HepG2 (cell line): ENCODE data around the gene ALG8. TPM values are rescaled to one million over a fixed set of nuclear protein-coding genes. Genes with fewer than 3 reads are reported as not detected.
A peak's percentile ranks its signal among the peaks of the same experiment; 100 is the strongest.

ENCODE experiments used
- ATAC-seq: fragments of 200-7000 bp; cut with Tn5 transposase; 3 replicates; pipeline ENCODE4 v1.9.1; 2020; ENCODE audit warnings: mild to moderate bottlenecking, moderate library complexity
- BruUV-seq: library from RNA; stranded (reverse); fragments of 400-500 nt; replicated peaks from 2 replicates; lab custom pipeline; 2021; lab: Mats Ljungman, UMichigan
- CTCF ChIA-PET: fragments of 300-600 bp; formaldehyde crosslinking; extraction: SDS; loops from one replicate; lab custom pipeline; 2021; ENCODE audit warnings: low total read pairs, inconsistent platforms, low intra/inter-chr PET ratio; lab: Yijun Ruan, JAX
- POLR2A ChIA-PET: fragments of 350-600 bp; sonication (Branson Sonifier 250); formaldehyde crosslinking; loops from one replicate; lab custom pipeline; 2020; ENCODE audit warnings: antibody characterized with exemption, inconsistent platforms; lab: Yijun Ruan, JAX
- DNase-seq: peaks from one replicate; pipeline ENCODE4 v3.0.0-alpha.2; 2015; ENCODE audit warnings: low spot score
- FAIRE-seq: peaks from 3 replicates; lab custom pipeline; 2011; peaks lifted over from hg19 to GRCh38; lab: Jason Lieb, UNC
- H2AFZ ChIP-seq: one replicate; pipeline ENCODE4 v1.6.1; 2011; ENCODE audit warnings: low read length, inconsistent platforms
- H3K27ac ChIP-seq: fragments of 300-600 bp; 3 replicates; pipeline ENCODE4 v1.8.0; 2011; ENCODE audit warnings: mixed run types, mild to moderate bottlenecking, mixed read lengths, low read length, inconsistent platforms; ENCODE audit not compliant: insufficient read depth; ENCODE audit errors: extremely low read length
- H3K27me3 ChIP-seq, 2 experiments: fragments of 200-600 bp in 1 of 2; 2 replicates in 1 of 2; 3 replicates in 1 of 2; pipeline versions ENCODE4 v1.6.0 to v1.8.0; 2011; ENCODE audit warnings: low read length in 2 of 2, mild to moderate bottlenecking in 2 of 2, moderate library complexity in 2 of 2, inconsistent platforms in 1 of 2; ENCODE audit not compliant: insufficient read depth in 2 of 2, control insufficient read depth in 1 of 2
- H3K36me3 ChIP-seq, 2 experiments: fragments of 200-600 bp in 1 of 2; replicated peaks in 1 of 2; 2 replicates in 1 of 2; 3 replicates in 1 of 2; pipeline versions ENCODE4 v1.5.1 to v1.8.0; 2011; ENCODE audit warnings: low read length in 2 of 2, inconsistent platforms in 1 of 2; ENCODE audit not compliant: insufficient read depth in 2 of 2, control insufficient read depth in 1 of 2
- H3K4me1 ChIP-seq: 2 replicates; pipeline ENCODE4 v1.5.1; 2012; ENCODE audit warnings: low read length, inconsistent platforms; ENCODE audit not compliant: insufficient read depth
- H3K4me2 ChIP-seq: 2 replicates; pipeline ENCODE4 v1.6.0; 2011; ENCODE audit warnings: low read depth, low read length, inconsistent platforms
- H3K4me3 ChIP-seq, 3 experiments: fragments of 200-600 bp in 1 of 3; sonication (generic), shearing (Covaris generic) in 1 of 3; replicated peaks in 1 of 3; 2 replicates each; pipeline ENCODE4 v1.5.1; 2011 to 2016; ENCODE audit warnings: low read length in 3 of 3, inconsistent platforms in 2 of 3, low read depth in 2 of 3, mild to moderate bottlenecking in 2 of 3, control low read depth in 1 of 3, mixed read lengths in 1 of 3; ENCODE audit not compliant: insufficient read depth in 1 of 3
- H3K79me2 ChIP-seq: one replicate; pipeline ENCODE4 v1.6.1; 2011; ENCODE audit warnings: low read length, inconsistent platforms; ENCODE audit not compliant: insufficient read depth
- H3K9ac ChIP-seq: 2 replicates; pipeline ENCODE4 v1.6.0; 2011; ENCODE audit warnings: mild to moderate bottlenecking, low read depth, low read length, inconsistent platforms; ENCODE audit not compliant: insufficient read depth
- H3K9me3 ChIP-seq: 2 replicates; pipeline ENCODE4 v1.5.1; 2012; ENCODE audit warnings: mild to moderate bottlenecking, low read length
- H4K20me1 ChIP-seq: 2 replicates; pipeline ENCODE4 v1.6.0; 2011; ENCODE audit warnings: inconsistent platforms, mild to moderate bottlenecking, low read length, moderate library complexity; ENCODE audit not compliant: insufficient read depth
- FIP1L1 ChIP-seq: fragments of 200-400 bp; formaldehyde crosslinking; IDR thresholded peaks from 2 replicates; pipeline ENCODE4 v1.6.1; 2018; ENCODE audit warnings: low read depth, mild to moderate bottlenecking, low read length, moderate library complexity, borderline replicate concordance; ENCODE audit not compliant: insufficient read depth
- FOXO4 ChIP-seq: sonication (generic); formaldehyde crosslinking; conservative IDR thresholded peaks from 2 replicates; pipeline ENCODE4 v1.8.1; 2023; ENCODE audit warnings: missing genetic modification reagents
- KAT8 ChIP-seq: IDR thresholded peaks from 2 replicates; pipeline ENCODE4 v1.6.1; 2016; ENCODE audit warnings: missing genetic modification reagents, missing compliant biosample characterization
- MAFF ChIP-seq: IDR thresholded peaks from 2 replicates; pipeline ENCODE4 v1.6.1; 2011; ENCODE audit warnings: low read depth, low read length, improper control_type of control experiment
- MAFK ChIP-seq, 2 experiments: IDR thresholded peaks in 1 of 2; conservative IDR thresholded peaks in 1 of 2; 2 replicates each; pipeline ENCODE4 v1.6.1; 2011; ENCODE audit warnings: improper control_type of control experiment in 2 of 2, low read length in 2 of 2
- MXD3 ChIP-seq: IDR thresholded peaks from 2 replicates; pipeline ENCODE4 v1.6.1; 2016; ENCODE audit warnings: mild to moderate bottlenecking, missing biosample characterization, missing genetic modification reagents
- NCOA5 ChIP-seq: sonication (generic); formaldehyde crosslinking; IDR thresholded peaks from 2 replicates; pipeline ENCODE4 v1.4.0; 2020; ENCODE audit warnings: missing genetic modification reagents
- NFE2L2 ChIP-seq: fragments of 150-350 bp; IDR thresholded peaks from 2 replicates; pipeline ENCODE4 v1.6.1; 2014; ENCODE audit warnings: low read length
- RARA ChIP-seq: IDR thresholded peaks from 2 replicates; pipeline ENCODE4 v1.6.1; 2016; ENCODE audit warnings: missing genetic modification reagents, missing compliant biosample characterization
- SKI ChIP-seq: fragments of 450-650 bp; IDR thresholded peaks from one replicate; pipeline ENCODE4 v1.6.1; 2018; ENCODE audit warnings: mild to moderate bottlenecking; ENCODE audit not compliant: partially characterized antibody
- ZBTB46 ChIP-seq: sonication (generic); formaldehyde crosslinking; IDR thresholded peaks from 2 replicates; pipeline ENCODE4 v1.4.0; 2020; ENCODE audit warnings: mild to moderate bottlenecking, missing genetic modification reagents, borderline replicate concordance
- ZFYVE20 ChIP-seq: sonication (generic); formaldehyde crosslinking; IDR thresholded peaks from 2 replicates; pipeline ENCODE4 v1.8.0; 2023; ENCODE audit warnings: low read depth, mild to moderate bottlenecking, moderate library complexity, missing genetic modification reagents, borderline replicate concordance
- ZNF770 ChIP-seq: sonication (generic); formaldehyde crosslinking; IDR thresholded peaks from 2 replicates; pipeline ENCODE4 v1.5.0; 2020; ENCODE audit warnings: mild to moderate bottlenecking, missing genetic modification reagents
- WGBS: methylation state at CpG from one replicate; pipeline ENCODE4 v1.1.6; 2017; ENCODE audit warnings: low lambda C conversion rate; 5-methylcytosine and 5-hydroxymethylcytosine counted together
- in situ Hi-C: cut with HindIII; loops from 2 replicates; pipeline ENCODE4 v1.10.0; 2017; ENCODE audit warnings: low pct_unique_long_range_greater_than_20kb; ENCODE audit not compliant: extremely low pct_ligation_motif_present
- intact Hi-C: fragments of 100-400 bp; cut with micrococcal nuclease; formaldehyde crosslinking; loops from one replicate; pipeline ENCODE4 v1.10.0; 2022; ENCODE audit not compliant: unreplicated experiment
- polyA plus RNA-seq, 8 experiments: library from polyadenylated mRNA; depleted of rRNA in 3 of 8; stranded (reverse) in 7 of 8; unstranded in 1 of 8; fragments of >200 nt; fragmentation: Illumina TruSeq in 4 of 8; extraction: Trizol in 4 of 8; gene quantifications; 2 replicates each; pipeline versions ENCODE4 v1.2.1 to v1.2.3, GENCODE V29; 2011 to 2016; ENCODE audit warnings: low read depth in 4 of 8, missing spikeins in 1 of 8, mixed read lengths in 1 of 8; ENCODE audit not compliant: insufficient read depth in 1 of 8
- total RNA-seq, 5 experiments: library from RNA; depleted of rRNA; stranded (reverse); fragments of >200 nt; fragmentation: Illumina TruSeq; extraction: Trizol; gene quantifications; 2 replicates each; pipeline ENCODE4 v1.2.3, GENCODE V29; 2016; ENCODE audit warnings: low read depth in 1 of 5

Gene ALG8
- total and polyA plus RNA-seq, 2 of the 13 experiments (the other 11 are each of a cell fraction or from before 2014, with no cell fraction given) = 75.8 to 88.0 TPM

- Histone ChIP-seq H3K4me1 (peaks cover 48% of the 10 kb centered on the region), H3K36me3 (no peaks in the 10 kb centered on the region), H3K9me3 (no peaks in the 10 kb centered on the region), H2AFZ (no peak overlapping the region), H3K27ac (no peak overlapping the region), H4K20me1 (no peaks in the 10 kb centered on the region), H3K27me3 (no peaks in the 10 kb centered on the region), H3K4me3 (no peak overlapping the region), H3K4me2 (no peak overlapping the region), H3K9ac (no peak overlapping the region), H3K79me2 (no peaks in the 10 kb centered on the region)
- intact Hi-C loops (no loop called here), in situ Hi-C loops (no loop called here)
- FAIRE-seq (no peak), DNase-seq (no peak), ATAC-seq (no peak)
- WGBS = 94% methylated on average over 2 of the region's 2 CpGs
- CTCF ChIA-PET = no interaction called here
- POLR2A ChIA-PET = no interaction called here
- BruUV-seq = no TSS peak
- no peak for TF ChIP-seq SKI
- TF ChIP-seq NCOA5 (CRISPR knock-in tag) = no peak
- peak; percentile 69 to 72 for TF ChIP-seq MAFK (conservative IDR thresholded peaks at IDR 0.05 in 1 of 2, IDR thresholded peaks at IDR 0.05 in 1 of 2; ENCODE audit: low read length in 2 of 2)
- peak; percentile 76 for TF ChIP-seq NFE2L2
- TF ChIP-seq MXD3 (CRISPR knock-in tag) = no peak
- peak; percentile 64 for TF ChIP-seq MAFF
These were observed 41.8 kb upstream of the ALG8 start for GRCh38 chr11:78181185-78181584.

- intact Hi-C loops (no loop called here), in situ Hi-C loops (no loop called here)
- Histone ChIP-seq H3K9me3 (no peaks in the 10 kb centered on the region), H2AFZ (no peak overlapping the region), H3K9ac (no peak overlapping the region), H3K36me3 (no peaks in the 10 kb centered on the region), H3K4me3 (no peak overlapping the region), H3K4me1 (peaks cover 45% of the 10 kb centered on the region), H3K27me3 (no peaks in the 10 kb centered on the region), H3K4me2 (no peak overlapping the region), H3K79me2 (no peaks in the 10 kb centered on the region), H3K27ac (no peak overlapping the region), H4K20me1 (no peaks in the 10 kb centered on the region)
- POLR2A ChIA-PET = interaction anchor here (1.5 kb wide), 1 partner anchor 8 kb away, joined by 8 read pairs; the partner anchor contains the start of genes KCTD21 and USP35
- ATAC-seq (no peak), FAIRE-seq (no peak), DNase-seq (no peak)
- no TSS peak for BruUV-seq
- CTCF ChIA-PET = no interaction called here
- WGBS = 96% methylated on average over 4 of the region's 4 CpGs
- no peak for TF ChIP-seq FIP1L1
- TF ChIP-seq KAT8 (CRISPR knock-in tag) = no peak
- no peak for TF ChIP-seq FOXO4 (CRISPR knock-in tag)
- TF ChIP-seq ZBTB46 = no peak
- TF ChIP-seq ZNF770 = no peak
- TF ChIP-seq ZFYVE20 = no peak
- TF ChIP-seq RARA (CRISPR knock-in tag) = no peak
These were observed 41.3 kb upstream of the ALG8 start for GRCh38 chr11:78180751-78181150.
